Immature natural killer cell (primary cell): ENCODE data around the gene GUK1. TPM values are rescaled to one million over a fixed set of nuclear protein-coding genes. Genes with fewer than 3 reads are reported as not detected.
A peak's percentile ranks its signal among the peaks of the same experiment; 100 is the strongest.

ENCODE experiments used
- DNase-seq, 3 donors: peaks; one replicate each; pipeline ENCODE4 v3.0.0; 2022; ENCODE audit warnings: mixed read lengths in 1 of 3
- H3K27ac Mint-ChIP-seq, 6 donors: one replicate each; pipeline ENCODE4 v1.8.0; 2020; ENCODE audit warnings: mixed read lengths in 6 of 6, mild to moderate bottlenecking in 5 of 6, inconsistent platforms in 4 of 6, moderate library complexity in 3 of 6
- H3K27me3 Mint-ChIP-seq, 3 donors: one replicate each; pipeline ENCODE4 v1.8.0; 2020 to 2021; ENCODE audit warnings: low read depth in 3 of 3, mild to moderate bottlenecking in 3 of 3, mixed read lengths in 3 of 3, moderate library complexity in 3 of 3, inconsistent platforms in 1 of 3
- H3K36me3 Mint-ChIP-seq, 3 donors: one replicate each; pipeline ENCODE4 v1.8.0; 2020; ENCODE audit warnings: mixed read lengths in 3 of 3, inconsistent platforms in 2 of 3, mild to moderate bottlenecking in 2 of 3
- H3K4me1 Mint-ChIP-seq, 2 donors: one replicate each; pipeline ENCODE4 v1.8.0; 2020; ENCODE audit warnings: inconsistent platforms in 2 of 2, mild to moderate bottlenecking in 2 of 2, mixed read lengths in 2 of 2, moderate library complexity in 1 of 2
- H3K4me3 Mint-ChIP-seq, 5 donors: one replicate each; pipeline ENCODE4 v1.8.0; 2020; ENCODE audit warnings: mild to moderate bottlenecking in 5 of 5, mixed read lengths in 5 of 5, inconsistent platforms in 3 of 5, moderate library complexity in 3 of 5
- H3K9me3 Mint-ChIP-seq, 6 donors: one replicate each; pipeline ENCODE4 v1.8.0; 2020; ENCODE audit warnings: mild to moderate bottlenecking in 6 of 6, mixed read lengths in 6 of 6, inconsistent platforms in 4 of 6, moderate library complexity in 3 of 6
- polyA plus RNA-seq, 3 donors: library from polyadenylated mRNA; unstranded; fragments of 300-500 nt; fragmentation: Illumina TruSeq; gene quantifications; one replicate each; pipeline ENCODE4 v1.2.3, GENCODE V29; 2021

The GUK1 gene
- polyA plus RNA-seq, 3 donors from 2014 or later: 516 to 803 (median 763) TPM

DNA sequence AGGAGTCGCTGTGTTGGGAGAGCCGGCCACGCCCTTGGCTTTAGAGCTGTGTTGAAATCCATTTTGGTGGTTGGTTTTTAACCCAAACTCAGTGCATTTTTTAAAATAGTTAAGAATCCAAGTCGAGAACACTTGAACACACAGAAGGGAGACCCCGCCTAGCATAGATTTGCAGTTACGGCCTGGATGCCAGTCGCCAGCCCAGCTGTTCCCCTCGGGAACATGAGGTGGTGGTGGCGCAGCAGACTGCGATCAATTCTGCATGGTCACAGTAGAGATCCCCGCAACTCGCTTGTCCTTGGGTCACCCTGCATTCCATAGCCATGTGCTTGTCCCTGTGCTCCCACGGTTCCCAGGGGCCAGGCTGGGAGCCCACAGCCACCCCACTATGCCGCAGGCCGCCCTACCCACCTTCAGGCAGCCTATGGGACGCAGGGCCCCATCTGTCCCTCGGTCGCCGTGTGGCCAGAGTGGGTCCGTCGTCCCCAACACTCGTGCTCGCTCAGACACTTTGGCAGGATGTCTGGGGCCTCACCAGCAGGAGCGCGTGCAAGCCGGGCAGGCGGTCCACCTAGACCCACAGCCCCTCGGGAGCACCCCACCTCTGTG is 41.7 kb upstream of the GUK1 start:
- Mint-ChIP-seq H3K27ac (peak overlapping the region in 5 of 6 donors; percentile 11 to 72 (median 61)), H3K9me3 (peaks cover 0 to 5% (median 3%) of the 10 kb centered on the region in 6 donors), H3K36me3 (peaks cover 18 to 34% (median 19%) of the 10 kb centered on the region in 3 donors), H3K4me1 (peaks cover 43 to 62% of the 10 kb centered on the region in 2 donors), H3K27me3 (peaks cover 9 to 35% (median 22%) of the 10 kb centered on the region in 3 donors), H3K4me3 (no peak overlapping the region)
- no peak for DNase-seq

DNA sequence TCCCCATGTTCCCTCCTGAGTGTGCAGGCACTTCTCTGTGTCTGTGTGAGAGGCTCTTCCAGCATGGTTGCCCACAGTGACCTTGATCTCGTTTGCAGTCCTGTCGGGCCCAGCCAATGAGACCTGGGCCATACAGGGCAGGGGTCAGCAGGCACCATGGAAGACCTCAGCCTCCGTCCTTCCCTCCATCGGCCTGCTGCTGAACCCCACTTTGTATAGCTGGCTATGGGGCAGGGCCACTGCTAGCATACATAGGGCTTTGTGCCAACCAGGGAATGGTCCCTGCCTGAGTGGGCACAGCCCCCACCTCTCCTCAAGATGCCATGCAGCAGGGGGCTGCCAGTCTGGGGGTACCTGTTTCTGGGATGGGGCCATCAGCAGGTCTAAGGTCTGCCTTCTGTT is 40.7 kb upstream of the GUK1 start:
- DNase-seq: no peak
- H3K27me3 Mint-ChIP-seq: peaks cover 8 to 32% (median 25%) of the 10 kb centered on the region in 3 donors
- H3K36me3 Mint-ChIP-seq: peaks cover 18 to 31% (median 19%) of the 10 kb centered on the region in 3 donors
- no peak overlapping the region for H3K4me3 Mint-ChIP-seq
- H3K4me1 Mint-ChIP-seq: peaks cover 45 to 63% of the 10 kb centered on the region in 2 donors
- peak overlapping the region in 5 of 6 donors; percentile 14 to 62 (median 45) for H3K27ac Mint-ChIP-seq
- peaks cover 0 to 5% (median 3%) of the 10 kb centered on the region in 6 donors for H3K9me3 Mint-ChIP-seq

DNA sequence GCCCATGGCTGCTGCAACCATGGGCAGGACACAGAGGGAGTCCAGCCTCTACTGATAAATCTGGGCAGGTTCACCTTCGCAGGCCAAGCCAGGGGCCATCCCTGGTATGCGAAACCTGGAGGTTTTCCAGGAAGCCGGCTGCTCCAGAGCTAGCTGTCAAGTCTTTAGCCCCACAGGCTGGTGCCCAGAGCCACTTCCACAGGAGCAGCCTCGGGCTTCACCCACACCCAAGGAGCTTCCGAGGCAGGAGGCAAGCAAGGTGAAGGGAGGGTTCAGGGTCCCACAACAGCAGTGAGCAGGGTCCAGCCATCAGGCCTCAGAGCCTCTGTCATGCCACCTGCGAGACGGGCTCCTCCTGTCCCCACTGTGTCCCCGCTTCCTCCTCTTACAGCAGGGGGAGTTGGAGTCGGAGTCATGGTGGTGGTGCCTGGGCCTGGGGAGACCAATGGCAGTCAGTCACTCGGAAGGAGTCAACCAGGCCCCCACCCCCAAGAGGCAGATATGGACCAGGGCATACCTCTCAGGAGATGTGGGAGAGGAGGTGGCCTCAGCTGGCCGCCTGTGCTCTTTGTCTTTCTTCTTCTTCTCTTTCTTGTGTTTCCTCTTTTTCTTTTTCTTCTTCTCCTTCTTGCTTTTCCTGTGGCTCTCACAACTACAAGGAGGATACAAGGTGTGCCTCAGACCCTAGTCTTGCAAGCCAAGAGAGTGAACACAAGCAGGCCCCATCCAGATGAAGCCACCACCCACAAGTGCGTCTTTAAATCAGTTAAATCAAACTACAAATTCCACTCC is 39.1 kb upstream of the GUK1 start:
- Mint-ChIP-seq H3K27ac (peak overlapping the region; percentile 74 to 94 (median 88)), H3K9me3 (peaks cover 0 to 2% (median 0%) of the 10 kb centered on the region in 6 donors), H3K27me3 (peaks cover 10 to 29% (median 23%) of the 10 kb centered on the region in 3 donors), H3K4me1 (peaks cover 35 to 50% of the 10 kb centered on the region in 2 donors), H3K4me3 (peak overlapping the region; percentile 61 to 78 (median 76)), H3K36me3 (peaks cover 7 to 14% (median 8%) of the 10 kb centered on the region in 3 donors)
- DNase-seq: no peak

DNA sequence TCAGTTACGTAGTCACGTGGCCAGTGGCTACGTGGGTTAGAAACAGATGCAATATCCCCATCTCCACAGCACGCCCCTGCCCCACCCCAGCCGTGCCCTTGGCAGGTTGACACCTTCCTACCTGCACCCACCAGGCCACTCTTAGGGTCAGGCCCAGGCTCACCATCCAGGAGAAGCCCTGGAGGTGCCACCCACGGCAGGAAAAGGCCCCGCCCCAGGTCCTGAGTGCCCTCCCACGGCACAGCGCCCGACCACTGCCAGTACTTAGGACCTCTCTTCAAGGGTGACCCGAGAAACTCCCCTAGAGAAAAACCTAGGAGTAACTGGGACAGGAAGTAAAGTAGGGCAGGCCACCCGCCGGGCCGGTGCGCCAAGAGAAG is 38.5 kb upstream of the GUK1 start:
- no peak for DNase-seq
- Mint-ChIP-seq H3K36me3 (peaks cover 7 to 14% (median 8%) of the 10 kb centered on the region in 3 donors), H3K4me1 (peaks cover 31 to 45% of the 10 kb centered on the region in 2 donors), H3K4me3 (peak overlapping the region; percentile 61 to 78 (median 76)), H3K27ac (peak overlapping the region; percentile 74 to 94 (median 88)), H3K27me3 (peaks cover 10 to 29% (median 21%) of the 10 kb centered on the region in 3 donors), H3K9me3 (peaks cover 0 to 2% (median 0%) of the 10 kb centered on the region in 6 donors)

DNA sequence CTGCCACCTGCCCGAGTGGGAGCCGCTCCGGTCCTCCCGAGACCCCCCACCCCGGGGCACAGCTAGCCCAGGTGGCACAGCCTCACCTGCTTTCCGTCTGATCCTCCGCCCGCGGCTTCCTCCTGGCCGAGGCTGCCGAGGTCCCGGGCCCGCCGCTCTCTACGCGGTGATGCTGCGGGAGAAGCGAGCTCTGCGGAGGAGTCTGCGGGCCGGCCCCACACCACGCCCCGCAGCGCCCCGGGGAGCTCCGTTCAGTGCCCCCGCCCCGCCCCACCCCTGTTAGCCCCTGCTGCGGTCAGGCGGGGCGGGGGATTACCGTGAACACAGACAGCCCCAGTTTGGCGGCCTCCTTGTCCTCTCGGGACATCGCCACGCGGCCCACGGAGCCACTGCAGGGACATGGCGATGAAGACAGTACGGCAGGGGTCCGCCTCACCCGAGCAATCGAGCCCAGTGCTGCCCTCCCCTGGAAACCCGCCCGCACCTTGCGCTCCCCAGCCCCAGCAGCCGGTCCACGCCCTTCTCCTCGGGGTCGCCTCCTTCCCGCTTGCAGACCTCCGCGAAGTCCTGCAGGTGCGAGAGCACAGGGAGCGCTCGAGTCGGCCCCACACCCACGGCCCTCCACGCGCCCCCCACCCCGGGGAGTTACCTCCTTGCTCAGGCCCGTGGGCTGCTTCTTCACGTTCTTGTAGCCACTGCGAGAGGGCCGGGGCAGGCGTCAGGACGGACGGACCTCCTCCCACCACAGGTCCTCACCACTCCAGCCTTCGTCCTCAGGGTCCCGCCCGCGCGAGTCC is 37.9 kb upstream of the GUK1 start:
- Mint-ChIP-seq H3K27me3 (peaks cover 10 to 29% (median 21%) of the 10 kb centered on the region in 3 donors), H3K36me3 (peaks cover 7 to 14% (median 13%) of the 10 kb centered on the region in 3 donors), H3K4me1 (peaks cover 29 to 40% of the 10 kb centered on the region in 2 donors), H3K4me3 (peak overlapping the region; percentile 73 to 94 (median 79)), H3K27ac (peak overlapping the region in 5 of 6 donors; percentile 51 to 88 (median 77)), H3K9me3 (peaks cover 0 to 2% (median 0%) of the 10 kb centered on the region in 6 donors)
- peak; percentile 50 to 60 (median 55) for DNase-seq

DNA sequence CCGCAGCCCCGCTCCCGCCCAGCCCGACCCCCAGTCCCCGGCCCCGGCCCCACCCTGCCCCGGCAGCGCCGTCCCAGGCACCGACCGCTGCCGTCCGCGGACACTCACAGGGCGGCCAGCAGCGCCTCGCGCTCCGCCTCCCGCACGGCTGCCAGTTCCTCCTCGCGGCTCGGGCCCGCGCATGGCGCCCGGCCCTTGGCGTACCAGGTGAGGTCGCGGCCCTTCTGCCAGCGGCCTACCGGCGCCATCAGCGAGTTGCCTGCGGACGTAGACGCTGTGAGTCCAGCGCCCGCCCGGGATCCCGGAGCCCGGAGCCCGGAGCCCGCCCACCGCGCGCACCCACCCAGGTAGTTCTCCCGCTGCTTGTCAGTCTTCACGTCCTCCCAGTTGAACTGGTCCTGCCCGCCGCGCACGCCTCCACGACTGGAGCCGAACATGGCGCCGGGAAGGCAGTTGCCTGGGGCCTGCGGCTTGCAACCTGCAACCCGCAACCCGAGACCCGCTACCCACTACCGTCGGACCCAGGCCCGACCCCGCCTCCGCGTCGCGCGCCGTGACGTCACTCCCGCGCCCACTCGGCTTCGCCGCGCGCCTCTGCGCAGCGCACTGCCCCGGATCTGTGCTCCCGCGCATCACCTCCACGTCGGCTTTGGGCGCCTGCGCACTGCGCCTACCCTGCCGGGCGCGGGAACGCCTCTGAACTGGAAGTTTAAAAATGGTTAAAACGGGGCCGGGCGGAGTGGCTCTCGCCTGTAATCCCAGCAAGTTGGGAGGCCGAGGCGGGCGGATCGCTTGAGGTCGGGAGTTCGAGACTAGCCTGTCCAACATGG is 37.1 kb upstream of the GUK1 start, which contains the start of gene C1orf35:
Gene C1orf35, minus strand, starts transcription at position 535 of the 830 bp plus-strand sequence. Its CDS starts 98 bp downstream, at position 437.
- peak within 1 kb of the TSS; percentile 86 to 95 (median 94) for H3K27ac Mint-ChIP-seq
- H3K4me3 Mint-ChIP-seq: peak within 1 kb of the TSS; percentile 89 to 95 (median 94)
- peaks cover 7 to 25% (median 15%) of the 10 kb centered on the region in 3 donors for H3K27me3 Mint-ChIP-seq
- H3K9me3 Mint-ChIP-seq: peaks cover 0 to 2% (median 0%) of the 10 kb centered on the region in 6 donors
- H3K36me3 Mint-ChIP-seq: peaks cover 7 to 13% (median 7%) of the 10 kb centered on the region in 3 donors
- H3K4me1 Mint-ChIP-seq: peaks cover 24 to 32% of the 10 kb centered on the region in 2 donors
- peak; percentile 92 to 94 (median 94) for DNase-seq

DNA sequence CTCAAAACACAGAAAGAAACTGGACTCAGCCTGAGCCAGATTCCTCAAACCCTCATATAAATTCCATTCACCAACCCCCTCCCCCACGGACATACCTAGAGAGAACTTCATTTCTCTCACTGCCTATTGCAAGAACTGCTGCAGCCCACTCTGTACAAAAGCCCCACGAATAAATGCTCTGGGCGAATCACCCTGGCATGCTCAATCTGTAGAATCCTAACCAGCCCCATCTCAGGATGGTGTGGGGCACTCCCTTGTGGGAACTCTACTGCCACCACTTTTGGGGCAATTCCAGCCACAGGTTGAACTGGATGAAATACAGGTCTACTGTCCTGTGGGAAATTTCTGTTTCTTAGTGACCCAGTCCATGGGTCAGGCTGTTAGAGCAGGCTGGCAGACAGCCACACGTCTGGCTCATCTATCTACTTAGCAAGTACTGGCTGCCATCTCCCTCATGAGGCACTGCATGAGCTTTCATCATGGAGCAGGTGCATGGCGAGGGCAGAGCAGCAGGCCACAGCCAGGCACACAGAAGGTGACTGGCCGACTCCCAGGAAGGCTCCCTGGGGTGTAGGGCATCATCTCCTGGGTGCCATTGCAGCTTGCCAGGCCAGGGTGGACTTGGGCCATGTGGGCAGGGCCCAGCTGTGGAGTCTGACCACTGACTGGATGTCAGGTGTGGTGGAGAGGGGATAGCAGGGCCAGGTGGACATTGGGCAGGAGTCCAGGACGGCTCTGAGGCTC is 35.4 kb upstream of the GUK1 start:
- H3K27me3 Mint-ChIP-seq: peaks cover 6 to 25% (median 12%) of the 10 kb centered on the region in 3 donors
- peak overlapping the region; percentile 65 to 95 (median 91) for H3K4me3 Mint-ChIP-seq
- peaks cover 0 to 2% (median 0%) of the 10 kb centered on the region in 6 donors for H3K9me3 Mint-ChIP-seq
- peak overlapping the region; percentile 39 to 88 (median 78) for H3K27ac Mint-ChIP-seq
- peaks cover 35 to 37% of the 10 kb centered on the region in 2 donors for H3K4me1 Mint-ChIP-seq
- DNase-seq: no peak
- peaks cover 0 to 5% (median 1%) of the 10 kb centered on the region in 3 donors for H3K36me3 Mint-ChIP-seq

DNA sequence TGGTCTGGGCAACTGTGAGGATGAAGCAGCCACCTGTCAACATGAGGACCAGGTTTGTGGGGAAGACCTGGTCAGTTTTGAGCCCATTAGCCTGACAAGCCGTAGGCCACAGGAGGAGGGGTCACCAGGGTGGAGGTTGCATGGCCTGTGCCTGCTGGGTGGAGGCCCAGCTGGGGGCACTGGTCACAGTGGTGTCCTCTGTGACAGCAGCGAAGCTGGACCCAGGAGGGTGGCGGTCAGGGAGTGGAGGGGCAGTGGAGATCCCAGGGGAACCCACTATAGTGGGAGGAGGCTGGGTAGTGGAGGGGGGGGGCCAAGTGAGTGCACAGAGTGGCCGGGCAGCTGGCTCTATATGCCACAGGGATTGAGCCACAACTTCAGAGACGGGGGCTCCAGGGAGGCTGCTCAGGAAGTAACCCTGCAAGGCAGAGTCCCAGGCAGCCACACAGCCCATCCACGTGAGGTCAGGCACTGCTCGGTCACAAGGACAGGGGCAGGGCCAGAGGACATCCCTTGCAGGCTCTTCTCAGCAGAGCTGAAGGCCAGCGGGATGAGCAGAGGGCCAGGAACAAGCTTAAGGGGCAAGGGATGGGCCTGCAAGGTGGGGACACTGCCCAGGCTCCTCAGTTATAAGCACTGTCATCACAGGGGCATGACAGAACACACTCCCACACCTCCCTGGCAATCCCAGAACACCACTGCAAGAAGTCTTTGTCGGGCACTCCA is 34.6 kb upstream of the GUK1 start:
- no peak for DNase-seq
- Mint-ChIP-seq H3K36me3 (peaks cover 0 to 5% (median 0%) of the 10 kb centered on the region in 3 donors), H3K4me3 (no peak overlapping the region), H3K27ac (peak overlapping the region in 1 of 6 donors; percentile 16), H3K4me1 (peaks cover 41 to 43% of the 10 kb centered on the region in 2 donors), H3K27me3 (peaks cover 6 to 19% (median 12%) of the 10 kb centered on the region in 3 donors), H3K9me3 (peaks cover 0 to 2% (median 0%) of the 10 kb centered on the region in 6 donors)

DNA sequence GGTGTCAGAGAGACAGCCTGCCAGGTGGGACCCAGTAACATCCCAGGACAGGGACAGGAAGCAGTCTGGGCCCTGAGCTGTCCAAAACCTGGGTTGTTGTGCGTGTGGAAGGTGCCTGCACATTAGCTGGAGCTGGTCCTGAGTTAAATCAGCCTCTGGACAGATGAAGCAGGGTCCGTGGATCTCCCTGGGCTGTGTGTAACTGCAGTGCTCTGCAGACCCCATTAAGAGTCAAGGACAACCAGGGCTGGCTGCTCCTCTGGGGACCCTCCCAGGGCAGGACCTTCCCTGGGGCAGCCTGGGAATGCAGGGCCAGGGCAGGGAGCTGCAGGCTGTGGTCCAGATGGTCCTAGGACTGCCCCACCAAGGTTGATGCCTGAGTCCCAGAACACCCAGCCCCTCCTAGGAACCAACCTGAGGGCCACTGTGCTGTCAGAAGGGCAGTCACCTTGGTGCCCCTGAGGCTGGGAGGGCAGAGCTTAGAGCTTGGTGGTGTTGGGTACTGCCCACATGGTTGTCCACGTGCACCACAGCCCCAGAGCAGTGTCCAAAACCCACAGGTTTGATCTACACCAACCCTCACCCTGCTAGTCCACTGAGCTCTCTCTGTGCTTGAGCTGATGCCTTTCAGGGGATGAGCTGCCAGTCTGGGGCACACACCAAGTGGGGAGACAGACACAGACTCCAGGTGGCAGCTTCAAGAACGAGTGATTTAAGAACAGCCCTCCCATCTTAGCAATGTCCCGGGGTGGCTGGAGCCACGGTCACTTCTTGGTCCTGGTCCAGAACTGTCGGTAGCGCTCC is 33.9 kb upstream of the GUK1 start:
- no peak for DNase-seq
- peak overlapping the region in 3 of 5 donors; percentile 14 to 44 (median 17) for H3K4me3 Mint-ChIP-seq
- H3K4me1 Mint-ChIP-seq: peaks cover 41 to 43% of the 10 kb centered on the region in 2 donors
- peaks cover 0 to 2% (median 0%) of the 10 kb centered on the region in 6 donors for H3K9me3 Mint-ChIP-seq
- H3K36me3 Mint-ChIP-seq: peaks cover 0 to 5% (median 0%) of the 10 kb centered on the region in 3 donors
- peak overlapping the region in 2 of 6 donors; percentile 28 to 62 for H3K27ac Mint-ChIP-seq
- H3K27me3 Mint-ChIP-seq: peaks cover 6 to 16% (median 12%) of the 10 kb centered on the region in 3 donors

DNA sequence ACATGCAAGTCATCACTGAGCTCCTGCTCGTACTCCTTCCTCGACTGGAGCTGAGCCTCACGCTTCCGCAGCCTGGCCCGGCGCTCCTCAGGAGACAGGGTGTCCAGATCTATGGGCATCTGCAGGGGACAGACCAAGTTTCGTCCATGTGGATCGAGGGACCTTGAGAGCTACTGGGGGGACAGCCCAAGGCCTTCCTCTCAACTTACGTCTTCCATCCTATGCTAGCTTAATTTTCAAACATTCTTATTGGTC is 33.4 kb upstream of the GUK1 start:
- DNase-seq: no peak
- H3K27ac Mint-ChIP-seq: peak overlapping the region in 3 of 6 donors; percentile 19 to 62 (median 50)
- H3K27me3 Mint-ChIP-seq: peaks cover 6 to 12% (median 11%) of the 10 kb centered on the region in 3 donors
- peaks cover 0 to 5% (median 0%) of the 10 kb centered on the region in 3 donors for H3K36me3 Mint-ChIP-seq
- H3K4me3 Mint-ChIP-seq: peak overlapping the region in 4 of 5 donors; percentile 14 to 44 (median 20)
- peaks cover 0 to 2% (median 0%) of the 10 kb centered on the region in 6 donors for H3K9me3 Mint-ChIP-seq
- peaks cover 36 to 38% of the 10 kb centered on the region in 2 donors for H3K4me1 Mint-ChIP-seq

DNA sequence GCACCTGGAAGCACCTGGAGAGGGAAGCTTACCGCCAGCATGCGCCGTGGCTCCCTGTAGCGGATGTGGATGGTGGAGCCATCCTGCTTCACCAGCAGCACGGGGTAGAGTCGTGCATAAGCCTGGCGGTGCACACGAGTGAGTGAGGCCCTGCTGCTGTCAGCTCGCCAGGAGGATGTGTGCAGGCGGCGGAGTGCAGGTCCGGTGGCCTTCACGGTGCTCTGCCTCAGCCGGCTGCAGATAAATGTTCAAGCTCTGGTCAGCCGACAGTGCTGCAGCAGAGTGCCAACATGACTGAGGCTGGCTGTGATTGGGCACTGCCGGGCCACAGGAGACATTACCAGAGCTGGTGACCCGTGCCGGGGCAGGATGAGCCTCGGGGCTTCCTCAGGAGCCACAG is 32.4 kb upstream of the GUK1 start:
- Mint-ChIP-seq H3K27me3 (peaks cover 6 to 11% (median 10%) of the 10 kb centered on the region in 3 donors), H3K36me3 (peaks cover 0 to 5% (median 0%) of the 10 kb centered on the region in 3 donors), H3K4me1 (peaks cover 36 to 37% of the 10 kb centered on the region in 2 donors), H3K4me3 (peak overlapping the region; percentile 91 to 94 (median 92)), H3K9me3 (peaks cover 0 to 2% (median 0%) of the 10 kb centered on the region in 6 donors), H3K27ac (peak overlapping the region in 4 of 6 donors; percentile 50 to 93 (median 55))
- DNase-seq: no peak
